ENCODE data around the gene TRIP12. TPM values are rescaled to one million over a fixed set of nuclear protein-coding genes. Genes with fewer than 3 reads are reported as not detected.

The TRIP12 gene
- total RNA-seq, 1 experiment from 2014 or later, result 368 TPM

DNA sequence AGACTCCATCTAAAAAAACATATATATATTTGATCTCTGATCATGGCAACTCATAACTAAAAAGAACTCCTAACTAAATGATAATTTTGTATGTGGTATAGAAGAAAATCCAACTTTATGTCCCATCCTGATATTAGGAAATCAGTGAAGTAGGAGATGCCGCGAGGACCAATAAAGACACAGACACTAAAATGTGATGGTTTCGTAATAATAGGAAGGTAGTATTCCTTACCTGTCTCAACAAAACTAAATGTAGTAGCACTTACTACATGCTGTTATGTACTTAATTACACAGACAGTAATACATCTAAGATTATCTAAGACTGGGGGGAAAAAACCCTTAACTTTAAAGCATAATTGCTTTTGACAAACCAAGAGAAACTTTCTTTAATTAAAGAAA is 63.5 kb downstream of the TRIP12 start:
- no peak overlapping the region for H3K27ac ChIP-seq (ENCODE audit: low read length)
- intact Hi-C loops (cut with micrococcal nuclease; ENCODE audit: unreplicated experiment), result no loop called here
- ChIA-PET POLR2A (no interaction called here), CTCF (no interaction called here)
- in situ Hi-C loops (cut with HindIII; ENCODE audit: low pct_unique_long_range_greater_than_20kb, low sequenced_read_pairs), result no loop called here
- H3K36me3 ChIP-seq (ENCODE audit: control insufficient read depth, insufficient read depth, low read length), result peaks cover 24% of the 10 kb centered on the region
- no peaks in the 10 kb centered on the region for H3K27me3 ChIP-seq (ENCODE audit: control insufficient read depth, insufficient read depth, low read length)
- no peak for ATAC-seq
- no peaks in the 10 kb centered on the region for H3K9me3 ChIP-seq (ENCODE audit: control insufficient read depth, insufficient read depth, low read depth, low read length)
- H3K4me3 ChIP-seq (ENCODE audit: low read depth in 2 of 2, low read length in 2 of 2), result no peak overlapping the region
- DNase-seq (ENCODE audit: low read depth, low spot score), result no peak
- TF ChIP-seq, protein P1, sequence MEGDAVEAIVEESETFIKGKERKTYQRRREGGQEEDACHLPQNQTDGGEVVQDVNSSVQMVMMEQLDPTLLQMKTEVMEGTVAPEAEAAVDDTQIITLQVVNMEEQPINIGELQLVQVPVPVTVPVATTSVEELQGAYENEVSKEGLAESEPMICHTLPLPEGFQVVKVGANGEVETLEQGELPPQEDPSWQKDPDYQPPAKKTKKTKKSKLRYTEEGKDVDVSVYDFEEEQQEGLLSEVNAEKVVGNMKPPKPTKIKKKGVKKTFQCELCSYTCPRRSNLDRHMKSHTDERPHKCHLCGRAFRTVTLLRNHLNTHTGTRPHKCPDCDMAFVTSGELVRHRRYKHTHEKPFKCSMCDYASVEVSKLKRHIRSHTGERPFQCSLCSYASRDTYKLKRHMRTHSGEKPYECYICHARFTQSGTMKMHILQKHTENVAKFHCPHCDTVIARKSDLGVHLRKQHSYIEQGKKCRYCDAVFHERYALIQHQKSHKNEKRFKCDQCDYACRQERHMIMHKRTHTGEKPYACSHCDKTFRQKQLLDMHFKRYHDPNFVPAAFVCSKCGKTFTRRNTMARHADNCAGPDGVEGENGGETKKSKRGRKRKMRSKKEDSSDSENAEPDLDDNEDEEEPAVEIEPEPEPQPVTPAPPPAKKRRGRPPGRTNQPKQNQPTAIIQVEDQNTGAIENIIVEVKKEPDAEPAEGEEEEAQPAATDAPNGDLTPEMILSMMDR (IDR thresholded peaks at IDR 0.05), result no peak
- peaks cover 6% of the 10 kb centered on the region; the same call in 1 of the 2 replicates for H3K4me1 ChIP-seq (ENCODE audit: control insufficient read depth, insufficient read depth, low read length)
- BruUV-seq (replicated peaks), result no TSS peak

DNA sequence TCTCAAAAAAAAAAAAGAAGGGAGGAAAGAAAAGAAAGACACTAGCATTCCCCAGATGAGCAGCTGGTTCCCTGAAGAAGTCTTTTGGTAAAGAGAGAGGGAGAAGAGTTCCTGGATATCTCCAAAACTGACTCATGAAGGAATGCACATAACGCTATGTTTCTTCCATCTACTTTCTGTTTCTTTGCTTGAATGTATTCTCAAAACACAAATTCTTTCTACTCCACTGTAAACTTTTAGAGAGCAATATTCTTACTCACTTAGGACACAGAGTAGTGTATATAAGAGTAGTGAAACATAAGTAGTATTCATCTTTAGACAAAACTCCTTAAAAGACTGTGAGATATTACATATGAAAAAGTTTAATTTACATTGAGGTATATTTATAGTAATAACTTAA is 64.2 kb downstream of the TRIP12 start:
- no peak for ATAC-seq
- in situ Hi-C loops (cut with HindIII; ENCODE audit: low pct_unique_long_range_greater_than_20kb, low sequenced_read_pairs) (no loop called here), intact Hi-C loops (cut with micrococcal nuclease; ENCODE audit: unreplicated experiment) (no loop called here)
- no peaks in the 10 kb centered on the region for H3K27me3 ChIP-seq (ENCODE audit: control insufficient read depth, insufficient read depth, low read length)
- H3K36me3 ChIP-seq (ENCODE audit: control insufficient read depth, insufficient read depth, low read length), result peaks cover 24% of the 10 kb centered on the region
- H3K27ac ChIP-seq (ENCODE audit: low read length), result no peak overlapping the region
- ChIA-PET CTCF (no interaction called here), POLR2A (no interaction called here)
- no peak for TF ChIP-seq TCF7L2 (IDR thresholded peaks at IDR 0.05; ENCODE audit: low read depth, low read length)
- no peak for TF ChIP-seq POLR2AphosphoS5 (IDR thresholded peaks at IDR 0.05; ENCODE audit: low read depth, low read length)
- TF ChIP-seq, protein P2, sequence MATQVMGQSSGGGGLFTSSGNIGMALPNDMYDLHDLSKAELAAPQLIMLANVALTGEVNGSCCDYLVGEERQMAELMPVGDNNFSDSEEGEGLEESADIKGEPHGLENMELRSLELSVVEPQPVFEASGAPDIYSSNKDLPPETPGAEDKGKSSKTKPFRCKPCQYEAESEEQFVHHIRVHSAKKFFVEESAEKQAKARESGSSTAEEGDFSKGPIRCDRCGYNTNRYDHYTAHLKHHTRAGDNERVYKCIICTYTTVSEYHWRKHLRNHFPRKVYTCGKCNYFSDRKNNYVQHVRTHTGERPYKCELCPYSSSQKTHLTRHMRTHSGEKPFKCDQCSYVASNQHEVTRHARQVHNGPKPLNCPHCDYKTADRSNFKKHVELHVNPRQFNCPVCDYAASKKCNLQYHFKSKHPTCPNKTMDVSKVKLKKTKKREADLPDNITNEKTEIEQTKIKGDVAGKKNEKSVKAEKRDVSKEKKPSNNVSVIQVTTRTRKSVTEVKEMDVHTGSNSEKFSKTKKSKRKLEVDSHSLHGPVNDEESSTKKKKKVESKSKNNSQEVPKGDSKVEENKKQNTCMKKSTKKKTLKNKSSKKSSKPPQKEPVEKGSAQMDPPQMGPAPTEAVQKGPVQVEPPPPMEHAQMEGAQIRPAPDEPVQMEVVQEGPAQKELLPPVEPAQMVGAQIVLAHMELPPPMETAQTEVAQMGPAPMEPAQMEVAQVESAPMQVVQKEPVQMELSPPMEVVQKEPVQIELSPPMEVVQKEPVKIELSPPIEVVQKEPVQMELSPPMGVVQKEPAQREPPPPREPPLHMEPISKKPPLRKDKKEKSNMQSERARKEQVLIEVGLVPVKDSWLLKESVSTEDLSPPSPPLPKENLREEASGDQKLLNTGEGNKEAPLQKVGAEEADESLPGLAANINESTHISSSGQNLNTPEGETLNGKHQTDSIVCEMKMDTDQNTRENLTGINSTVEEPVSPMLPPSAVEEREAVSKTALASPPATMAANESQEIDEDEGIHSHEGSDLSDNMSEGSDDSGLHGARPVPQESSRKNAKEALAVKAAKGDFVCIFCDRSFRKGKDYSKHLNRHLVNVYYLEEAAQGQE (IDR thresholded peaks at IDR 0.05; ENCODE audit: insufficient read depth in 1 of 2, low read depth in 2 of 2, low read length in 1 of 2), result no peak
- TF ChIP-seq, protein P1 (IDR thresholded peaks at IDR 0.05), result no peak
- TF ChIP-seq SIN3A (IDR thresholded peaks at IDR 0.05; ENCODE audit: borderline replicate concordance, insufficient read depth, low read depth, low read length), result no peak
- H3K4me1 ChIP-seq (ENCODE audit: control insufficient read depth, insufficient read depth, low read length), result peaks cover 8% of the 10 kb centered on the region; the same call in 1 of the 2 replicates
- H3K4me3 ChIP-seq (ENCODE audit: low read depth in 2 of 2, low read length in 2 of 2), result no peak overlapping the region
- BruUV-seq (replicated peaks), result no TSS peak
- H3K9me3 ChIP-seq (ENCODE audit: control insufficient read depth, insufficient read depth, low read depth, low read length), result no peaks in the 10 kb centered on the region
- DNase-seq (ENCODE audit: low read depth, low spot score), result no peak

DNA sequence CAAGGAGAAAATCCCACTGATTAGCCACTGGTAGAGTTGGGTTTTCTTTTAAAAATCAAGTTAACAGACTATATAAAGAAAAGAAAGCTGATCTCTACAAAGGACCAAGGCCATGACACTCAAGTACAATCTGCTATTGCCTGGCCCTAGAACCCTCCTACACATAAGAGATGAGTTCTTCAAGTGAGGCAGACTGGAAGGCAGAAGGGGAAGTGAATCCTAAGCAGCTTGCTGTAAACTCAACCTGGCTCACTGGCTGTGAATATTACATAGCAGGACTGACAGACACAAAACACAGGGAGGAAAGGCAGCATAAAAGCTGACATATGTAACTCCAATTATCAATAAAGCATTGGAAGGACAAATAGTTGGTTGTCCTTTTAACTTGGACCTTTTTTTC is 65.4 kb downstream of the TRIP12 start:
- Histone ChIP-seq H3K4me1 (ENCODE audit: control insufficient read depth, insufficient read depth, low read length) (peaks cover 10% of the 10 kb centered on the region; the same call in 1 of the 2 replicates), H3K36me3 (ENCODE audit: control insufficient read depth, insufficient read depth, low read length) (peaks cover 24% of the 10 kb centered on the region), H3K27ac (ENCODE audit: low read length) (no peak overlapping the region), H3K27me3 (ENCODE audit: control insufficient read depth, insufficient read depth, low read length) (no peaks in the 10 kb centered on the region), H3K9me3 (ENCODE audit: control insufficient read depth, insufficient read depth, low read depth, low read length) (no peaks in the 10 kb centered on the region), H3K4me3 (ENCODE audit: low read depth in 2 of 2, low read length in 2 of 2) (no peak overlapping the region)
- no TSS peak for BruUV-seq (replicated peaks)
- ATAC-seq (no peak), DNase-seq (ENCODE audit: low read depth, low spot score) (no peak)
- CTCF ChIA-PET, result no interaction called here
- intact Hi-C loops (cut with micrococcal nuclease; ENCODE audit: unreplicated experiment) (no loop called here), in situ Hi-C loops (cut with HindIII; ENCODE audit: low pct_unique_long_range_greater_than_20kb, low sequenced_read_pairs) (no loop called here)
- POLR2A ChIA-PET, result no interaction called here
- TF ChIP-seq SIN3A (IDR thresholded peaks at IDR 0.05; ENCODE audit: borderline replicate concordance, insufficient read depth, low read depth, low read length) (no peak), TCF7L2 (IDR thresholded peaks at IDR 0.05; ENCODE audit: low read depth, low read length) (no peak), POLR2AphosphoS5 (IDR thresholded peaks at IDR 0.05; ENCODE audit: low read depth, low read length) (no peak)
- TF ChIP-seq, protein P2 (IDR thresholded peaks at IDR 0.05; ENCODE audit: insufficient read depth in 1 of 2, low read depth in 2 of 2, low read length in 1 of 2), result no peak
- TF ChIP-seq, protein P1 (IDR thresholded peaks at IDR 0.05), result no peak
